IPS-11a (cell line): Measurements from ENCODE around the gene WDR55.
"Not testable (repeated sequence)": the region's sequence is repeated elsewhere in the genome, so short reads cannot be mapped to it uniquely, and the experiment has no call there.

ENCODE experiments used
- H3K4me3 ChIP-seq: one replicate; pipeline ENCODE4 v1.5.1; 2013; ENCODE audit warnings: low read depth, low read length, control low read depth

Gene WDR55

DNA sequence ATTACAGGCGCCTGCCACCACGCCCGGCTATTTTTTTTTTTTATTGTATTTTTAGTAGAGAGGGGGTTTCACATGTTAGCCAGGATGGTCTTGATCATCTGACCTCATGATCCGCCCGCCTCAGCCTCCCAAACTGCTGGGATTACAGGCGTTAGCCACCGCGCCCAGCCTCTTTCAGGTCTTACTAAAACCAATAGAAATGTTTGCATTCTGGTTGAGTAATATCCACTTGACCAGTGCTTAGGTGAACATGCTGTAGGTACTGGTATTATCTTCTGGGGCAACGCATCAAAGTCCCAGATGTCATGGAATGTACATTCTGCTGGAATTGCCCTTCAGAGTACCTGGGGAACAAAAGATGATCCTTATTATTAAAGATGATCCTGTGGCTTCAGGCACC lies 44.1 kb downstream of the WDR55 start:
- H3K4me3 ChIP-seq: not testable (repeated sequence)

DNA sequence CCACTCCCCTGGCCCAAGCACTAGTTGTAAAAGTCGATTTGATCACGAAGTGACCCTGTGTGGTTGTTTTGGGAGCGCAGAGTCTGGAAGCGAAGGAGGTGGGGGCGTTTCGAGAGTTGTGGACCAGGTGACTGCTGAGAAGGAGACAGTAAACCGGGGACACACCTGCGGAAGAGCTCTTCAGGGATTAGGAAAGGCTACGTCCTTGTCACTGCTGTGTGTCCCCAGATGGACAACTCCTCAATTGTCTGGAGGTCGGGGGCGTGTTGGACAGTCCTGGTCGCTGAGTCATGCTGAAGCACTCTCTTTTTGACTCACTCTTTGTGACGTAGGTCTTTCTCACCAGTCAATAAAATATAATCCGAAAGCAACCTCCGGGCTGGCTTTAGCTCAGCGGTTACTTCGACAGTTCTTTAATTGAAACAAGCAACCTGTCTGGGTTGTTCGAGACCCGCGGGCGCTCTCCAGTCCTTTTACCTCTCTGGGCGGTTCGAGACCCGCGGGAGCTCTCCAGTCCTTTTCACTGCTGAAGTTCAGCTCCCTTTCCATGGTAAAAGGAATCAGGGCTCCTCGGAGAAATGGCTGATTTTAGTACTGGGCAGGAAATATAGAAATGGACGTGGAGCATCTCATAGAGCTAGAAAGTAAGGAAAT lies 46.3 kb downstream of the WDR55 start:
- peak overlapping the region; percentile 63 for H3K4me3 ChIP-seq

DNA sequence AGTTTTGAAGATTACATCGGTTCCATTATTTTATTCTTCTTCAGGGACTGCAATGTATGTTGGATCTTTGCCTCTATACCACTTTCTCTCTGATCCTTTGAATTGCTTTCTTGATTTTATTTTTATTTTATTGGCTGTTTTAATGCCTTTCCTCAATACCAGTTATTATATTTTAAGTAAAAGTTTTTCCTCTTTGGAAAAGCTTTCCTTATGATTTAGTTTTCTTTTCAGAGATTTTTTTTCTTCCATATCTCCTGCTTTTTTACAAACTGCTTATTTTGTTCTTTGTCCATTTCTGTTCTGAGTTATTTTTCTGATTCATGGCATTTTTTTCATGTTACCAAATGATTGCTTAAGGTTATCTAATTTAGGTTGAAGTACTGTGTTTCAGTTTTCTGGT lies 47.1 kb downstream of the WDR55 start:
- no peak overlapping the region for H3K4me3 ChIP-seq

DNA sequence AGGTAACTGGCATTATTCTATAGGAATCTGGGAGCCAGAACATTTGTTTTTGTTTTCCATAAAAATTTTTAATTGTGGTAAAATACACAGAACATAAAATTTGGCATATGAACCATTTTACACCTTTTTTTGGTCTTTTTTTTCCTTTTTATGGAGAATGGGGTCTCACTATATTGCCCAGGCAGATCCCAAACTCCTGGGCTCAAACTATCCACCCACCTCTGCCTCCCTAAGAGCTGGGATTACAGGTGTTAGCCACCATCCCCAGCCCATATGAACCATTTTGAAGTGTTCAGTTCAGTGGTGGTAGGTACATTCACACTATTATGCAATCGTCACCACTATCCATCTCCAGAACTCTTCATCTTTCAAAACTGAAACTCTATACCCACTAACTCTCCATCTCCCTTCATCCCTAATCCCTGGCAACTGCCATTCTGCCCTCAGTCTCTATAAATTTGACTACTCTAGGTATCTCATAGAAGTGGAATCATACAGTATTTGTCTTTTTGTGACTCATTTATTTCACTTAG lies 48.9 kb downstream of the WDR55 start:
- no peak overlapping the region for H3K4me3 ChIP-seq

DNA sequence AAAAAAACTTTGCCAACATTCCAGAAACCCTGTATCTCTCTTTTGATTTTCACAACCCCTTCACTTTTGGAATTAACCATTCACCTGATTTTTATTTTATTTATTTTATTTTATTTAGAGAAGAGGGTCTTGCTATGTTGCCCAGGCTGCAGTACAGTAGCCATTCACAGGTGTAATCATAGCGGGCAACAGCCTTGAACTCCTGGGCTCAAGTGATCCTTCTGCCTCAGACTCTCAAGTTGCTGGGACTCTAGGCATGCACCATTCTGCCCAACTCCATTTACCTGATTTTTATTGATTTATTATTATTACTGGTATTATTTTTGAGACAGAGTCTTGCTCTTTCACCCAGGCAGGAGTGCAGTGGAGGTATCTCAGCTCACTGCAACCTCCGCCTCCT lies 51.5 kb downstream of the WDR55 start:
- not testable (repeated sequence) for H3K4me3 ChIP-seq

DNA sequence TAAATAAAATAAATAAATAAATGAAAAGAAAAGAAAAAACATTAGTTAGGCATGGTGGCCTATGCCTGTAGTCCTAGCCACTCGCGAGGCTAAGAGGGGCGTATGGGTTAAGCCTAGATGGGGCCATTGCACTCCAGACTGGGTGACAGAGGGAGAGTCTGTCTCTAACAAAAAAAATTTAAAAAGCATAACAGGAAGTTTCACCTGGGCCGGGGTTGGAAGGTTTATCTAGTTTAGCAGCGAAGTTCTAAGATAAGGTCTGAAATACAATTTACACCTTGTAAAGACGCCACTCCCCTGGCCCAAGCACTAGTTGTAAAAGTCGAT lies 53.5 kb downstream of the WDR55 start:
- no peak overlapping the region for H3K4me3 ChIP-seq

DNA sequence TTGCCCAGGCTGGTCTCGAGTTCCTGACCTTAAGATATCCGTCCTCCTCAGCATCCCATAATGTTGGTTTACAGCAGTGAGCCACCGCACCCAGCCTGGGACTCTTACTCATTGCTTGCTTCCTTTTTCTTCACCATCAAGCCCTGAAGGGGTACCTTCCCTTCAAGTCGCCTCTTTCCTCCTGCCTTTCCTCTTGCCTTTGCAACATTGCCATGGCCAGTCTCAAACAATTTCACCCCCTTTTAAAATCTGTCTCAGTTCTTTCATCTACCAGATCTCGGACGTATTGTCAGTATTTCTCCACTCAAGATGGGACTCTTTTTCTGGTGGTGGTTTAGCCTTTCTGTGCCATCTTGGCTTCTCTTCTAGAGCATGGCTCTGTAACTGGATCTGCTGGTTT lies 56.0 kb downstream of the WDR55 start:
- H3K4me3 ChIP-seq: not testable (repeated sequence)

DNA sequence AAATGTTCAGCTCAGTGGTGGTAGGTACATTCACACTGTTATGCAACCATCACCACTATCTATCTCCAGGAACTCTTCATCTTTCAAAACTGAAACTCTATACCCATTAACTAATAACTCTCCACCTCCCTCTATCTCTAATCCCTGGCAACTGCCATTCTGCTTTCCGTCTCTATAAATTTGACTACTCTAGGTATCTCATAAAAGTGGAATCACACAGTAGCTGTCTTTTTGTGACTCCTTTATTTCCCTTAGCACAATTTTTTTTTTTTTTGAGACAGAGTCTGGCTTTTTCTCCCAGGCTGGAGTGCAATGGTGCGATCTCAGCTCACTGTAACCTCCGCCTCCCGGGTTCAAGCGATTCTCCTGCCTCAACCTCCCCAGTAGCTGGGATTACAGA lies 56.7 kb downstream of the WDR55 start:
- H3K4me3 ChIP-seq: not testable (repeated sequence)
